SU-DHL-6 (cell line): ENCODE data around the gene SH2D4B.
A peak's percentile ranks its signal among the peaks of the same experiment; 100 is the strongest.

Source experiments
- EZH2phosphoT487 ChIP-seq: fragments of 200-600 bp; sonication (generic), shearing (Covaris generic); conservative IDR thresholded peaks from 2 replicates; pipeline ENCODE4 v1.6.1; 2018; ENCODE audit warnings: mild to moderate bottlenecking, antibody characterized with exemption, low read length, moderate library complexity, mixed read lengths
- TF ChIP-seq, protein P1 (sequence below): fragments of 200-600 bp; sonication (generic); IDR thresholded peaks from one replicate; pipeline ENCODE4 v1.5.1; 2017; ENCODE audit warnings: antibody characterized with exemption, mild to moderate bottlenecking, low read length, moderate library complexity; ENCODE audit not compliant: insufficient read depth, poor library complexity, severe bottlenecking

DNA sequence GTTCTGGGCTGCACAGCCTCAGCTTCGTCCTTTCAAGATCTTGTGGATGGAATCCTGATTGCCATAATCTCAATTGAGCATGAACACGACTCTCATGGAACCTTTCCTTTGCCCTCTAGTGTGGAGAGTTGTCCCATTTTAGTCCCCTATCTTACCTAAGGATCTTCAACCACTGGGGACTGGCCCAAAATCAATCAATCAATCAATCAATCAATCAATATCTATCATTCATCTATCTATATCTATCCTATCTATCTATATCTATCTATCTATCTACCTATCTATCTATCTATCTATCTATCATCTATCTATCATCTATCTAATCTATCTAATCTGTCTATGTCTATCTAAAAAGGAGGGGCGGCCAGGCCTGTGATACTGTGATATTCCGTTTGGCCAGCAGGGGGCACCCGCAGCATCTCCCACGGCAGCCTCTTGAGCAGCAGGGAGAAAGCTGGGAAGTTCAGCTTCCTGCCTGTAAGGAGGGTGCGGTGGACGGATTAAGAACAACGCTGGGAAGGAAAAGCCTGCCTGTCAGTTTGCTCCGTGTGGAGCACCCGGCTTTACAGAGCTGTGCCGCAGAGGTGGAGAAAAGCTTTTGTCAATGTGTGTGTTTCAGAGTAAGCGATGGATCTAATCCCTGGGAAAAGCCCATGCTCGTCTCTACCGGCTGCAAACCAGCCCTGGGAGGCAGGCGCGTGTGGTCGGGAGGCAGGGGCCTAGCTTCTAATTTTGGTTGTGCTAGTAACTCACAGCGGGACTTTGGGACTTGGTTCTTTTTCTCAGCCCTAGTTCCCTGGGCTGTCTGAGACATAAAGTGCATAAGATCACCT is 124.9 kb downstream of the SH2D4B start:
- TF ChIP-seq, protein P1, sequence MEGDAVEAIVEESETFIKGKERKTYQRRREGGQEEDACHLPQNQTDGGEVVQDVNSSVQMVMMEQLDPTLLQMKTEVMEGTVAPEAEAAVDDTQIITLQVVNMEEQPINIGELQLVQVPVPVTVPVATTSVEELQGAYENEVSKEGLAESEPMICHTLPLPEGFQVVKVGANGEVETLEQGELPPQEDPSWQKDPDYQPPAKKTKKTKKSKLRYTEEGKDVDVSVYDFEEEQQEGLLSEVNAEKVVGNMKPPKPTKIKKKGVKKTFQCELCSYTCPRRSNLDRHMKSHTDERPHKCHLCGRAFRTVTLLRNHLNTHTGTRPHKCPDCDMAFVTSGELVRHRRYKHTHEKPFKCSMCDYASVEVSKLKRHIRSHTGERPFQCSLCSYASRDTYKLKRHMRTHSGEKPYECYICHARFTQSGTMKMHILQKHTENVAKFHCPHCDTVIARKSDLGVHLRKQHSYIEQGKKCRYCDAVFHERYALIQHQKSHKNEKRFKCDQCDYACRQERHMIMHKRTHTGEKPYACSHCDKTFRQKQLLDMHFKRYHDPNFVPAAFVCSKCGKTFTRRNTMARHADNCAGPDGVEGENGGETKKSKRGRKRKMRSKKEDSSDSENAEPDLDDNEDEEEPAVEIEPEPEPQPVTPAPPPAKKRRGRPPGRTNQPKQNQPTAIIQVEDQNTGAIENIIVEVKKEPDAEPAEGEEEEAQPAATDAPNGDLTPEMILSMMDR: peak; percentile 93
- no peak for TF ChIP-seq EZH2phosphoT487
